ENCODE data around the gene AFF3.
"Not testable (repeated sequence)": the region's sequence is repeated elsewhere in the genome, so short reads cannot be mapped to it uniquely, and the experiment has no call there.

The AFF3 gene

GRCh38 chr2:99942561-99943347, 199.6 kb downstream of the AFF3 start:
- H3K4me3 Mint-ChIP-seq, result no peak overlapping the region
- H3K36me3 Mint-ChIP-seq, result peaks cover 7% of the 10 kb centered on the region
- no peak overlapping the region for H3K27ac Mint-ChIP-seq

GRCh38 chr2:99940963-99941362, 201.4 kb downstream of the AFF3 start:
- peaks cover 4% of the 10 kb centered on the region for H3K9me3 Mint-ChIP-seq
- H3K27me3 Mint-ChIP-seq, result no peaks in the 10 kb centered on the region
- H3K4me1 Mint-ChIP-seq, result no peaks in the 10 kb centered on the region
- no peak overlapping the region for H3K27ac Mint-ChIP-seq
- peaks cover 10% of the 10 kb centered on the region for H3K36me3 Mint-ChIP-seq
- H3K4me3 Mint-ChIP-seq, result no peak overlapping the region

More at GRCh38 chr2:99942561-99943347, 199.6 kb downstream of the AFF3 start:
- no peaks in the 10 kb centered on the region for H3K4me1 Mint-ChIP-seq
- H3K9me3 Mint-ChIP-seq, result peaks cover 4% of the 10 kb centered on the region
- no peaks in the 10 kb centered on the region for H3K27me3 Mint-ChIP-seq

- Mint-ChIP-seq H3K27me3 (no peaks in the 10 kb centered on the region), H3K9me3 (peaks cover 2% of the 10 kb centered on the region), H3K4me3 (no peak overlapping the region), H3K36me3 (peaks cover 14% of the 10 kb centered on the region), H3K4me1 (no peaks in the 10 kb centered on the region), H3K27ac (no peak overlapping the region)
These were observed 203.3 kb downstream of the AFF3 start for GRCh38 chr2:99939135-99939534.

GRCh38 chr2:99938250-99938649, 204.1 kb downstream of the AFF3 start:
- no peaks in the 10 kb centered on the region for H3K4me1 Mint-ChIP-seq
- no peak overlapping the region for H3K27ac Mint-ChIP-seq
- no peak overlapping the region for H3K4me3 Mint-ChIP-seq
- peaks cover 20% of the 10 kb centered on the region for H3K36me3 Mint-ChIP-seq
- H3K9me3 Mint-ChIP-seq, result no peaks in the 10 kb centered on the region
- H3K27me3 Mint-ChIP-seq, result no peaks in the 10 kb centered on the region

GRCh38 chr2:99936065-99936464, 206.3 kb downstream of the AFF3 start:
- no peaks in the 10 kb centered on the region for H3K27me3 Mint-ChIP-seq
- H3K27ac Mint-ChIP-seq, result no peak overlapping the region
- H3K4me3 Mint-ChIP-seq, result no peak overlapping the region
- H3K36me3 Mint-ChIP-seq, result peaks cover 18% of the 10 kb centered on the region
- no peaks in the 10 kb centered on the region for H3K9me3 Mint-ChIP-seq
- no peaks in the 10 kb centered on the region for H3K4me1 Mint-ChIP-seq

GRCh38 chr2:99935662-99936061, 206.7 kb downstream of the AFF3 start:
- no peaks in the 10 kb centered on the region for H3K4me1 Mint-ChIP-seq

GRCh38 chr2:99933894-99934650, 208.3 kb downstream of the AFF3 start:
- Mint-ChIP-seq H3K4me1 (no peaks in the 10 kb centered on the region), H3K9me3 (no peaks in the 10 kb centered on the region), H3K27me3 (no peaks in the 10 kb centered on the region), H3K27ac (no peak overlapping the region), H3K4me3 (no peak overlapping the region), H3K36me3 (peaks cover 18% of the 10 kb centered on the region)

More at GRCh38 chr2:99935662-99936061, 206.7 kb downstream of the AFF3 start:
- no peak overlapping the region for H3K27ac Mint-ChIP-seq
- H3K9me3 Mint-ChIP-seq, result no peaks in the 10 kb centered on the region
- no peak overlapping the region for H3K4me3 Mint-ChIP-seq
- H3K27me3 Mint-ChIP-seq, result no peaks in the 10 kb centered on the region
- H3K36me3 Mint-ChIP-seq, result peaks cover 18% of the 10 kb centered on the region

- peaks cover 18% of the 10 kb centered on the region for H3K36me3 Mint-ChIP-seq
- not testable (repeated sequence) for H3K27ac Mint-ChIP-seq, H3K4me3 Mint-ChIP-seq, H3K9me3 Mint-ChIP-seq, H3K27me3 Mint-ChIP-seq, H3K4me1 Mint-ChIP-seq
These were observed 208.9 kb downstream of the AFF3 start for GRCh38 chr2:99933491-99933890.

- Mint-ChIP-seq H3K27me3 (no peaks in the 10 kb centered on the region), H3K36me3 (peaks cover 10% of the 10 kb centered on the region), H3K9me3 (no peaks in the 10 kb centered on the region), H3K4me3 (no peak overlapping the region), H3K27ac (no peak overlapping the region), H3K4me1 (no peaks in the 10 kb centered on the region)
These were observed 213.8 kb downstream of the AFF3 start for GRCh38 chr2:99928470-99929053.

- not testable (repeated sequence) for H3K27me3 Mint-ChIP-seq, H3K4me1 Mint-ChIP-seq, H3K9me3 Mint-ChIP-seq, H3K4me3 Mint-ChIP-seq, H3K27ac Mint-ChIP-seq
- peaks cover 14% of the 10 kb centered on the region for H3K36me3 Mint-ChIP-seq
These were observed 214.6 kb downstream of the AFF3 start for GRCh38 chr2:99927690-99928207.

GRCh38 chr2:99926986-99927385, 215.4 kb downstream of the AFF3 start:
- no peaks in the 10 kb centered on the region for H3K4me1 Mint-ChIP-seq
- peaks cover 7% of the 10 kb centered on the region for H3K9me3 Mint-ChIP-seq
- no peaks in the 10 kb centered on the region for H3K27me3 Mint-ChIP-seq
- no peak overlapping the region for H3K4me3 Mint-ChIP-seq
- peaks cover 16% of the 10 kb centered on the region for H3K36me3 Mint-ChIP-seq
- no peak overlapping the region for H3K27ac Mint-ChIP-seq

GRCh38 chr2:99925960-99926359, 216.4 kb downstream of the AFF3 start:
- Mint-ChIP-seq H3K4me3 (no peak overlapping the region), H3K4me1 (no peaks in the 10 kb centered on the region), H3K9me3 (peaks cover 7% of the 10 kb centered on the region), H3K27me3 (no peaks in the 10 kb centered on the region), H3K27ac (no peak overlapping the region), H3K36me3 (peaks cover 17% of the 10 kb centered on the region)

GRCh38 chr2:99922664-99923063, 219.7 kb downstream of the AFF3 start:
- Mint-ChIP-seq H3K27me3 (no peaks in the 10 kb centered on the region), H3K9me3 (peaks cover 7% of the 10 kb centered on the region), H3K4me1 (no peaks in the 10 kb centered on the region), H3K4me3 (no peak overlapping the region), H3K36me3 (peaks cover 15% of the 10 kb centered on the region), H3K27ac (no peak overlapping the region)

GRCh38 chr2:99921903-99922302, 220.5 kb downstream of the AFF3 start:
- Mint-ChIP-seq H3K4me1 (no peaks in the 10 kb centered on the region), H3K4me3 (no peak overlapping the region), H3K36me3 (peaks cover 15% of the 10 kb centered on the region), H3K27me3 (no peaks in the 10 kb centered on the region), H3K9me3 (peaks cover 7% of the 10 kb centered on the region), H3K27ac (no peak overlapping the region)

GRCh38 chr2:99918389-99918788, 224.0 kb downstream of the AFF3 start:
- peaks cover 7% of the 10 kb centered on the region for H3K9me3 Mint-ChIP-seq
- no peak overlapping the region for H3K4me3 Mint-ChIP-seq
- H3K36me3 Mint-ChIP-seq, result peaks cover 11% of the 10 kb centered on the region
- no peaks in the 10 kb centered on the region for H3K4me1 Mint-ChIP-seq
- no peaks in the 10 kb centered on the region for H3K27me3 Mint-ChIP-seq
- H3K27ac Mint-ChIP-seq, result no peak overlapping the region

All from activated naive CD4-positive, alpha-beta T cell treated with anti-CD3 and anti-CD28 coated beads, Interleukin-2, amount 50 U/mL, for 24 hours (primary cell).